Measurements from ENCODE around the gene GDPD4.

- TF ChIP-seq SP1 (IDR thresholded peaks at IDR 0.05; ENCODE audit: low read depth) (no peak), CTCF (IDR thresholded peaks at IDR 0.05 in 2 of 3, conservative IDR thresholded peaks at IDR 0.05 in 1 of 3; ENCODE audit: borderline replicate concordance in 1 of 3, insufficient read depth in 1 of 3, low read depth in 2 of 3, low read length in 2 of 3) (no peak), EZH2 (IDR thresholded peaks at IDR 0.05) (no peak)
Measured at GRCh38 chr11:77332259-77332658, 30.8 kb upstream of the GDPD4 start.
